HepG2 (cell line): ENCODE data around the gene APPBP2. TPM values are rescaled to one million over a fixed set of nuclear protein-coding genes. Genes with fewer than 3 reads are reported as not detected.

ENCODE experiments used
- BRCA1 ChIP-seq: sonication (generic); formaldehyde crosslinking; IDR thresholded peaks from 2 replicates; pipeline ENCODE4 v1.4.0; 2020; ENCODE audit warnings: missing genetic modification reagents
- FLYWCH1 ChIP-seq: sonication (generic); formaldehyde crosslinking; IDR thresholded peaks from 2 replicates; pipeline ENCODE4 v1.8.1; 2023; ENCODE audit warnings: mild to moderate bottlenecking, missing genetic modification reagents
- GATA4 ChIP-seq: sonication (generic); IDR thresholded peaks from 2 replicates; pipeline ENCODE4 v1.6.1; 2016; ENCODE audit warnings: antibody characterized with exemption, low read depth, borderline replicate concordance
- GFI1 ChIP-seq: sonication (generic); formaldehyde crosslinking; IDR thresholded peaks from 2 replicates; pipeline ENCODE4 v1.5.0; 2020; ENCODE audit warnings: missing genetic modification reagents, mild to moderate bottlenecking, borderline replicate concordance
- JDP2 ChIP-seq: sonication (generic); formaldehyde crosslinking; IDR thresholded peaks from 2 replicates; pipeline ENCODE4 v1.8.1; 2022; ENCODE audit warnings: missing genetic modification reagents, borderline replicate concordance
- KDM4B ChIP-seq: sonication (generic); formaldehyde crosslinking; IDR thresholded peaks from 2 replicates; pipeline ENCODE4 v1.4.0; 2020; ENCODE audit warnings: missing genetic modification reagents
- NAIF1 ChIP-seq: sonication (generic); formaldehyde crosslinking; IDR thresholded peaks from 2 replicates; pipeline ENCODE4 v1.5.0; 2020; ENCODE audit warnings: mild to moderate bottlenecking, missing genetic modification reagents, borderline replicate concordance
- NFE2L2 ChIP-seq: fragments of 150-350 bp; IDR thresholded peaks from 2 replicates; pipeline ENCODE4 v1.6.1; 2014; ENCODE audit warnings: low read length
- NFIC ChIP-seq: IDR thresholded peaks from 2 replicates; pipeline ENCODE4 v1.6.1; 2012; ENCODE audit warnings: mild to moderate bottlenecking, low read length, inconsistent platforms
- NR3C1 ChIP-seq: sonication (generic); formaldehyde crosslinking; IDR thresholded peaks from 2 replicates; pipeline ENCODE4 v1.4.0; 2020; ENCODE audit warnings: missing genetic modification reagents
- PITX1 ChIP-seq: sonication (generic); formaldehyde crosslinking; IDR thresholded peaks from 2 replicates; pipeline ENCODE4 v1.5.1; 2020; ENCODE audit warnings: mild to moderate bottlenecking, missing genetic modification reagents
- TGIF2 ChIP-seq: IDR thresholded peaks from 2 replicates; pipeline ENCODE4 v1.6.1; 2016; ENCODE audit warnings: control low read depth, missing compliant biosample characterization
- ZKSCAN1 ChIP-seq: fragments of 150-350 bp; IDR thresholded peaks from 2 replicates; pipeline ENCODE4 v1.6.1; 2014; ENCODE audit warnings: low read length
- ZNF3 ChIP-seq: IDR thresholded peaks from 2 replicates; pipeline ENCODE4 v1.7.0; 2017; ENCODE audit warnings: inconsistent platforms
- ZNF382 ChIP-seq: sonication (generic); formaldehyde crosslinking; IDR thresholded peaks from 2 replicates; pipeline ENCODE4 v1.5.0; 2020; ENCODE audit warnings: missing genetic modification reagents, mild to moderate bottlenecking, borderline replicate concordance
- ZNF430 ChIP-seq: sonication (generic); formaldehyde crosslinking; IDR thresholded peaks from 2 replicates; pipeline ENCODE4 v1.9.0; 2021; ENCODE audit warnings: mild to moderate bottlenecking, missing genetic modification reagents
- ZNF446 ChIP-seq: sonication (generic); formaldehyde crosslinking; IDR thresholded peaks from 2 replicates; pipeline ENCODE4 v1.5.0; 2020; ENCODE audit warnings: mild to moderate bottlenecking, missing genetic modification reagents
- ZNF572 ChIP-seq: sonication (generic); formaldehyde crosslinking; IDR thresholded peaks from 2 replicates; pipeline ENCODE4 v1.5.1; 2020; ENCODE audit warnings: mild to moderate bottlenecking, missing genetic modification reagents
- ZSCAN9 ChIP-seq: IDR thresholded peaks from 2 replicates; pipeline ENCODE4 v1.6.1; 2016; ENCODE audit warnings: borderline replicate concordance
- polyA plus RNA-seq, 8 experiments: library from polyadenylated mRNA; depleted of rRNA in 3 of 8; stranded (reverse) in 7 of 8; unstranded in 1 of 8; fragments of >200 nt; fragmentation: Illumina TruSeq in 4 of 8; extraction: Trizol in 4 of 8; gene quantifications; 2 replicates each; pipeline versions ENCODE4 v1.2.1 to v1.2.3, GENCODE V29; 2011 to 2016; ENCODE audit warnings: low read depth in 4 of 8, missing spikeins in 1 of 8, mixed read lengths in 1 of 8; ENCODE audit not compliant: insufficient read depth in 1 of 8
- total RNA-seq, 5 experiments: library from RNA; depleted of rRNA; stranded (reverse); fragments of >200 nt; fragmentation: Illumina TruSeq; extraction: Trizol; gene quantifications; 2 replicates each; pipeline ENCODE4 v1.2.3, GENCODE V29; 2016; ENCODE audit warnings: low read depth in 1 of 5
- TF ChIP-seq, protein P1 (sequence below): sonication (generic); formaldehyde crosslinking; IDR thresholded peaks from 2 replicates; pipeline ENCODE4 v1.4.0; 2020; ENCODE audit warnings: missing genetic modification reagents, mild to moderate bottlenecking, borderline replicate concordance
- TF ChIP-seq, protein P2 (sequence below): IDR thresholded peaks from 2 replicates; pipeline ENCODE4 v1.6.1; 2016; ENCODE audit warnings: missing compliant biosample characterization, missing genetic modification reagents, borderline replicate concordance
- TF ChIP-seq, protein P3 (sequence below): sonication (generic); formaldehyde crosslinking; IDR thresholded peaks from 2 replicates; pipeline ENCODE4 v1.9.0; 2022; ENCODE audit warnings: low read depth, missing genetic modification reagents
- TF ChIP-seq, protein P4 (sequence below): sonication (generic); formaldehyde crosslinking; IDR thresholded peaks from 2 replicates; pipeline ENCODE4 v1.4.0; 2020; ENCODE audit warnings: missing genetic modification reagents

APPBP2 gene
- total and polyA plus RNA-seq, 2 of the 13 experiments (the other 11 are each of a cell fraction or from before 2014, with no cell fraction given), result 17.5 to 45.8 TPM

DNA sequence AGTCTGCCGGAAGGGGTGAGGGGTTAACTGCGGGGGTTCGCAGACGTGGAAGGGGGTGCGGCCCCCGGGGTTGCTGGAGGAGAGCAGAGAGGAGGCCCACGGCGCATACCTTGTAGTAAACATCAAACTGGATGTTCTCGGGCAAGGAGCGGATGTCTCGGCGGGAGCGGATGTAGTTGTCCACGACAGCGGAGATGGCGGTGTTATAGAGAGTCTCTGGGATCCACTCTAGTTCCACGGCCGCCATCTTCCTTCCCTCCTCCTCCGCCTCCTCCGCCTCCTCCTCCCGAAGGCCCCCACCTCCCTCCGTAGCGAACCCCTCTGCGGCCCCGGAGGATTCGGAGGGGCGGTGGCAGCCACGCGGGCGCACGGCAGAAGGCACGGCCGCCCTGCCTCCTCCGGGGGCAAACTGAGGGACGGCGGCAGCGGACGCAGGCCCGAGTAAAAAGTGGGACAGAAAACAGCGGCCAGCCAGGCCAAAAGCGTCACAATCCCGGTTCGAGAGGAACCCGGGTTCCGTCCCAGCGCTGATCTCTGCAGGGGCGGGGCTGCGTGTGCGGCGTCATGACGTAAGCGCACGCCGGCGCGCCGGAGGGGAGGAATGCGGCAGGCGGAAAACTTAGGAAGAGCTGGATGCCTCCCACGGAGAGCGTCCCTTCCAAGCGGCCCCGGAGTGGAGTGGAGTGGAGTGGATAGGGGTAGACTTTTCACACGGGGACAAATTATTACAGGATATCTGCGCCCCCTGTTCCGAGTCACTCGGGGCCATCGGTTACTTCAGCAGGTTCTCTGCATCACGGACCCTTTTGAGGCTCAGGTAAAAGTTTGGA, at the start of gene APPBP2 (continued):
- TF ChIP-seq NFIC, result no peak
- peak; percentile 10; the same call in 1 of the 2 replicates for TF ChIP-seq GFI1 (CRISPR knock-in tag)
- peak; percentile 85; the same call in 1 of the 2 replicates for TF ChIP-seq BRCA1 (CRISPR knock-in tag)
- peak; percentile 72; the same call in 1 of the 2 replicates for TF ChIP-seq ZSCAN9
- no peak; the same call in 1 of the 2 replicates for TF ChIP-seq NAIF1 (CRISPR knock-in tag)
- peak; percentile 97 for TF ChIP-seq ZNF572
- TF ChIP-seq, protein P1, sequence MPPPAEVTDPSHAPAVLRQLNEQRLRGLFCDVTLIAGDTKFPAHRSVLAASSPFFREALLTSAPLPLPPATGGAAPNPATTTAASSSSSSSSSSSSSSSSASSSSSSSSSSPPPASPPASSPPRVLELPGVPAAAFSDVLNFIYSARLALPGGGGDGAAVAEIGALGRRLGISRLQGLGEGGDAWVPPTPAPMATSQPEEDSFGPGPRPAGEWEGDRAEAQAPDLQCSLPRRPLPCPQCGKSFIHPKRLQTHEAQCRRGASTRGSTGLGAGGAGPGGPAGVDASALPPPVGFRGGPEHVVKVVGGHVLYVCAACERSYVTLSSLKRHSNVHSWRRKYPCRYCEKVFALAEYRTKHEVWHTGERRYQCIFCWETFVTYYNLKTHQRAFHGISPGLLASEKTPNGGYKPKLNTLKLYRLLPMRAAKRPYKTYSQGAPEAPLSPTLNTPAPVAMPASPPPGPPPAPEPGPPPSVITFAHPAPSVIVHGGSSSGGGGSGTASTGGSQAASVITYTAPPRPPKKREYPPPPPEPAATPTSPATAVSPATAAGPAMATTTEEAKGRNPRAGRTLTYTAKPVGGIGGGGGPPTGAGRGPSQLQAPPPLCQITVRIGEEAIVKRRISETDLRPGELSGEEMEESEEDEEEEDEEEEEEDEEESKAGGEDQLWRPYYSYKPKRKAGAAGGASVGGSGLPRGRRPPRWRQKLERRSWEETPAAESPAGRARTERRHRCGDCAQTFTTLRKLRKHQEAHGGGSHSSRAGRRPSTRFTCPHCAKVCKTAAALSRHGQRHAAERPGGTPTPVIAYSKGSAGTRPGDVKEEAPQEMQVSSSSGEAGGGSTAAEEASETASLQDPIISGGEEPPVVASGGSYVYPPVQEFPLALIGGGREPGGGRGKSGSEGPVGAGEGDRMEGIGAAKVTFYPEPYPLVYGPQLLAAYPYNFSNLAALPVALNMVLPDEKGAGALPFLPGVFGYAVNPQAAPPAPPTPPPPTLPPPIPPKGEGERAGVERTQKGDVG (CRISPR knock-in tag), result no peak; the same call in 1 of the 2 replicates
- peak; percentile 89; the same call in 1 of the 2 replicates for TF ChIP-seq ZNF430 (CRISPR knock-in tag)
- no peak; the same call in none of the 2 replicates for TF ChIP-seq ZNF446 (CRISPR knock-in tag)
- peak; percentile 91; the same call in 1 of the 2 replicates for TF ChIP-seq NR3C1 (CRISPR knock-in tag)
- peak; percentile 58; the same call in 1 of the 2 replicates for TF ChIP-seq ZNF3
- TF ChIP-seq, protein P2, sequence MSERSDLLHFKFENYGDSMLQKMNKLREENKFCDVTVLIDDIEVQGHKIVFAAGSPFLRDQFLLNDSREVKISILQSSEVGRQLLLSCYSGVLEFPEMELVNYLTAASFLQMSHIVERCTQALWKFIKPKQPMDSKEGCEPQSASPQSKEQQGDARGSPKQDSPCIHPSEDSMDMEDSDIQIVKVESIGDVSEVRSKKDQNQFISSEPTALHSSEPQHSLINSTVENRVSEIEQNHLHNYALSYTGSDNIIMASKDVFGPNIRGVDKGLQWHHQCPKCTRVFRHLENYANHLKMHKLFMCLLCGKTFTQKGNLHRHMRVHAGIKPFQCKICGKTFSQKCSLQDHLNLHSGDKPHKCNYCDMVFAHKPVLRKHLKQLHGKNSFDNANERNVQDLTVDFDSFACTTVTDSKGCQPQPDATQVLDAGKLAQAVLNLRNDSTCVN (CRISPR knock-in tag), result peak; percentile 66; the same call in 1 of the 2 replicates
- no peak; the same call in 1 of the 2 replicates for TF ChIP-seq NFE2L2
- TF ChIP-seq FLYWCH1 (CRISPR knock-in tag), result peak; percentile 77; the same call in 1 of the 2 replicates
- TF ChIP-seq ZNF382 (CRISPR knock-in tag), result no peak
- TF ChIP-seq, protein P3, sequence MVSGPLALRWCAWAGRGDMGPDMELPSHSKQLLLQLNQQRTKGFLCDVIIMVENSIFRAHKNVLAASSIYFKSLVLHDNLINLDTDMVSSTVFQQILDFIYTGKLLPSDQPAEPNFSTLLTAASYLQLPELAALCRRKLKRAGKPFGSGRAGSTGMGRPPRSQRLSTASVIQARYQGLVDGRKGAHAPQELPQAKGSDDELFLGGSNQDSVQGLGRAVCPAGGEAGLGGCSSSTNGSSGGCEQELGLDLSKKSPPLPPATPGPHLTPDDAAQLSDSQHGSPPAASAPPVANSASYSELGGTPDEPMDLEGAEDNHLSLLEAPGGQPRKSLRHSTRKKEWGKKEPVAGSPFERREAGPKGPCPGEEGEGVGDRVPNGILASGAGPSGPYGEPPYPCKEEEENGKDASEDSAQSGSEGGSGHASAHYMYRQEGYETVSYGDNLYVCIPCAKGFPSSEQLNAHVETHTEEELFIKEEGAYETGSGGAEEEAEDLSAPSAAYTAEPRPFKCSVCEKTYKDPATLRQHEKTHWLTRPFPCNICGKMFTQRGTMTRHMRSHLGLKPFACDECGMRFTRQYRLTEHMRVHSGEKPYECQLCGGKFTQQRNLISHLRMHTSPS (CRISPR knock-in tag), result peak; percentile 50; the same call in 1 of the 2 replicates
- peak; percentile 81 for TF ChIP-seq GATA4
- TF ChIP-seq ZKSCAN1, result 0 out of 2 replicates have a peak, but pooled peaks have one; percentile 6
- TF ChIP-seq, protein P4, sequence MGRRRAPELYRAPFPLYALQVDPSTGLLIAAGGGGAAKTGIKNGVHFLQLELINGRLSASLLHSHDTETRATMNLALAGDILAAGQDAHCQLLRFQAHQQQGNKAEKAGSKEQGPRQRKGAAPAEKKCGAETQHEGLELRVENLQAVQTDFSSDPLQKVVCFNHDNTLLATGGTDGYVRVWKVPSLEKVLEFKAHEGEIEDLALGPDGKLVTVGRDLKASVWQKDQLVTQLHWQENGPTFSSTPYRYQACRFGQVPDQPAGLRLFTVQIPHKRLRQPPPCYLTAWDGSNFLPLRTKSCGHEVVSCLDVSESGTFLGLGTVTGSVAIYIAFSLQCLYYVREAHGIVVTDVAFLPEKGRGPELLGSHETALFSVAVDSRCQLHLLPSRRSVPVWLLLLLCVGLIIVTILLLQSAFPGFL (CRISPR knock-in tag), result no peak
- TF ChIP-seq JDP2 (CRISPR knock-in tag), result no peak
- TF ChIP-seq KDM4B (CRISPR knock-in tag), result peak; percentile 90; the same call in 1 of the 2 replicates
- TF ChIP-seq PITX1 (CRISPR knock-in tag), result peak; percentile 63; the same call in 1 of the 2 replicates
- peak; percentile 82 for TF ChIP-seq TGIF2 (CRISPR knock-in tag)
